HG03460 (cell line): Measurements from ENCODE around the gene PACRG.

Experiments used
- ATAC-seq: cut with Tn5 transposase; IDR thresholded peaks from one replicate; pipeline ENCODE4 v1.9.1; 2021; ENCODE audit not compliant: unreplicated experiment

Gene PACRG

DNA sequence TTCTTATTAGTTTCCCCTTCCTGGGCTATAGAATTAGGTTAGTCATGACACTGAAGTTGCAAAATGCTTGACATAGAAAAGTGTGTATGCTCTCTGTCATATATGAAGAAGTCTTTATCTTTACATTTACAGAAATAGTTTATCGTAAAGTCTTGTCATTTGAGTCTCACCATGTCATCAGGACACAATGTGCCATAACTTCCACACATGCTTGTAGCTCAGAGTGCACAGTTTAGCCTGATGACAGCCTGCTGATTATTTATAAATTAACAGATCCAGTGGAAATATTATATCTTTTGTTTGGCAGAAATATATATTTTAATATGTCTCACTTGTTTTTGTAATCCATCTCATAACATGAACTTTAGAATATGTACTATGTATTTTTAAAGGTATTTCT is 399.8 kb downstream of the PACRG start:
- ATAC-seq, result no peak

DNA sequence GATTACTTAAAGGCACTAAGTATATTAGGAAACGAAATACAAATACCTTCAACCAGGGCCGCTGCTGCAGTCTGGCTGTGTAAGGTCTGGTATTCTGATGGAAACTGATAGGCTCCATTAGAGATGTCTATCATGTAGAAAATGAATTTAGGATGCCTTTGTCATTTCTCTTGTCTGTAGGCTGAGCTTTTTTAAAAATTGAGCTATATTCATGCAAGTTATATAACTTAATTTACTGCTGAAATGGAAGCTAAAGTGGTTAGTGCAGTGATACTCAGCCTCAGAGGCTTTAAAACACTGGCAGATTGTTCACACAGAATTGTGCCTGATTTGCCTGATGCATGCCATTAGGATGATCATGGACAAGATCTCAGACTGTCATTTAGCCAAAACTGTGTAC is 400.6 kb downstream of the PACRG start:
- no peak for ATAC-seq

DNA sequence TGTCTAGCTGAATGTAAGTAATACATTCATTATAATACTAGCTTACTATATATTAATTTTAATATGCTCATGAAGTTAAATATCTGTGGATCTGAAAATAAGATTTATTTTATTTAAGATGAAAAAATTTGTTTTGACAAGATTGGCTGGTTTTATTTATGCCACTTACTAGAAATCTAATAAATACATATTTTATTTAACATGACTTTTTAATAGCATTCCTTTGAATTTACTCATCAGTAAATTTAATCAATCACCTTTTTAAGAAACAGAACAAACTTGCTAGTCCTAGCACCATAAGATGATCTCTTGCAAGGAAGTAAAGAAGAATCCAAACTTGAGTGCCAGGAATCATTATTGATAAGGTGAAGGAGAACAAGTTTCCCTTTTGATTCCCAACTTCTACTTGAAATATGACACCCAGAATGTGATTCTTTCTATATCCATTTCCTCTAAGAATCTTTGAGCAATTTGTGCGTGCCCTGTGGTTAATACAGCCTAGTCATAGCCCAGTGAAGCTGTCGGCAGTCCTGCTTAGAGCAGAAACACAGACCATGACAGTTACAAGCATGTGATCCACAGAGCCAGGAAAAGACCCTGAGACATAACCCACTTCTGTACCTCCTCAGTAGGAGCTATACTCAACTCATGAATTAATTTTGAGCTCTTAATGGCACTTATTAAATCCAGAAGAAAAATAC is 404.4 kb downstream of the PACRG start:
- no peak for ATAC-seq

DNA sequence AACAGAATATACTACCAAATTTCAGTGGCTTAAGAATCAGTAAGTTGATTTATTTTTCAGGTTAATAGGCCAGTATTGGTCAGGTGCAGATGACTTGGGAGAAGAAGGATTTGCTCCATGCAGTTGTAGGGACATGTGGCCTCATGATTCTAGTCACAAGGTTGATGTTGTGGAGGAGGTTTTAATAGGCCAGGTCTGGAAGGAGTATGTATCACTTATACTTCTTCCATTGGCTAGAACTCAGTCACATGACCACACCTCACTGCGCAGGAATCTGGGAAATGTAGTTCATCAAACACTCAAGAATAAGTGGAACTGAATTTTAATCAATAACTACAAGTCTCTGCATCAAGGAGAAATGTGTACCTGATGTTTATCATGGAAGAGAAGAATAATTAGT is 405.2 kb downstream of the PACRG start:
- ATAC-seq, result no peak

DNA sequence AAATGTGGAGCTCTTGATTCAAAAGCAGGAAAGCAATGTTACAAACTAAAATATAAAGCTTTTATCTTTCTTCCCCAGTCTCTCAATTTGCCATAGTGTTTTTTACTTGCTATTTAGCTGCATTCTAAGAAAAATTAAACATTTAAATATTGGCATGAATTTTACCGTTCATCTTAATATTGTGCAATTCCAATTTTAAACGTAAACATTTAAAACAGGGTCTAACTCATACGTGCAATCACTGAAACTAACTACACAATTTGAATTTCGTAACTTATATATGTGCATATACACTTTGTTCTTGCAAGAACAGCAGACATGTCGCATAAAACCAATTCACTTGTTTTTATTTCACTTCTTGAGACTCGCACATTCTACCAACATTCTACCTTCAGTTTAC is 405.9 kb downstream of the PACRG start:
- ATAC-seq, result no peak

DNA sequence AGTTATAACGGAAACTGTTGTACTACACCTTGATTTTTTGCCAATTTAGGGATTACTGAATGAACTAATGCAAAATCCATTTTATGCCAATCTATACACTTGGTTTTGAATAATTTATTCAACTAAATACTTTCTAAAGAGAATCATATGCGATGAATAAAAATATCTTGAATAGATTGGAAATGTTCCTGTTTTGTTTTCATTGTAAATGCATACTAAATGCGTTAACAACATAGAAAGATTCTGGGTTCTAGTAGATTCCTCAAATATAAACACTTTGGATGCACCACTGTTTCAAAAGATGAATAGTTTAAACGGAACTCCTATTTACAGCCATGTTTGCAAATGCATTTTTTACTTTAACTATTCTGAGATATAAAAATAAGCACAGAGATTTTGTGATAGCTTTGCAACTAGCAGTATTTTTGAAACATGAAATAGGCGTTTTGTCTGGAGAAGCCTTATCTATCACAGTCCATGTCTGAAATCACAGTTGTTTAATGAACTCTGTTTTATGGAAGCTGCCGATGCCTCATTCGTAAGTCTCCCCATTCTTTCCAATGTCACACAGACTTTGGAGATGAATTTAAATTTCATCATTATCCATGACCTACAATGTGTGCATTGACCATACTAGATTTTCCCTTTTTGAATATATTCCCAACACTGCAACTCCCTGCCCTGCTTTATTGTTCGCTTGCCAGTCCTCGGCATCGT is 409.1 kb downstream of the PACRG start:
- ATAC-seq, result no peak

DNA sequence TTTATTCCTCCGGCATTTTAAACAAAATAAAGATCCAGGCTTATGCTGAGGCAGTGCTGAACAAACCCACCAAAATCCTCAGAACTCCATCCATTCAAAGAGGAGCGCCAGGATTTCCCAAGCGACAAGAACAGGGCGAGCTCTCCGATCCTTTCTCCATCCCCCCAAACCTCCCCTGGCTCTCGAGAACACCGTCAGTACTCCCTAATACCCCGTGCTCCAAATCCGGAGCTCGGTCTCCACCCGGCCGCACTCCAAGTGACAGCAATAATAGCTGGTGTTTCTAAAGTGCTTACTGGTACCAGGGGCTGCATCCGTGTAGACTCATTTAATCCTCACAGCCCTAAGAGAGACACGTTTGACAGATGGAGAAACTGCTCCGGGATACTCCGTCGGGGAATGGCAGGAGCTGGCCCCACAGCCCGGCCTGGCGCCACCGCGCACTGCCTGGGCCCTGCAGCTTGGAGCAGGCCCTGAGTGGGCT is 409.7 kb downstream of the PACRG start:
- no peak for ATAC-seq

DNA sequence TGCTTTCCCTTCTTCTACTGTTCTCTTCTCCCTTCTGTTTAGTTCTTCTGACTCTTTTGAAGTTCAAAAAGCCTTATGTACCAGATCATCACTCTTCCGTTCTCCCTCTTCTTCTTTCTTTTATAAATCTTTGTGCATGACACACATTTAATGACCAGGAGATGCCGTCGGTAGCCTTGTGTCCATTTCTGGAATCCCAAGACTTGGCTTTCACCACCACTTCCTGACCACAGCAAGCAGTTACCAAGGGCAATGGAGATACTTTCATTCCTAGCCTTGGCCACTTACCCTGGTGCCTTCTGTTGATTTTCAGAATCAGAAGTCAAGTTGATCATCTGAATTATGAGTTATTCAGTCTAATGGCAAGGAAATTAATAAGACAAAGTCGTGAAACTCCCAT is 418.3 kb downstream of the PACRG start:
- no peak for ATAC-seq

DNA sequence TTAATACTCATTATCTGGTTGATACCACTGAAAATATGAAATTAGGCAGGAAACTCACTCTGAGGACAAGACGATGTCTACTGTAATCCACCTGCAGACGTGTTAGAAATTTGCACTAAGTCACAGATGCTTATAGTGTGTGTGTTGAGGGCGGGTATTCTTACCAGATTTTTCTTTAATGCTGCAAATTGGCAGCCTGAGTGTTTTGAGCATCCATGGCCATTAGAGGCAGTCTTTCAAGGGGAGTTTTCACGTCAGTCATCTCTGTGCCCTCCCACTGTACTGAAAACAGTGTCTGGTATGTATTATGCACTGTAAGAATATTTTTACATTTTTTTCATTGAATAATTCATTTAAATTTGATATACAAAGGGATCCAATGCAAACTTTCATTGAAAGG is 420.2 kb downstream of the PACRG start:
- no peak for ATAC-seq

DNA sequence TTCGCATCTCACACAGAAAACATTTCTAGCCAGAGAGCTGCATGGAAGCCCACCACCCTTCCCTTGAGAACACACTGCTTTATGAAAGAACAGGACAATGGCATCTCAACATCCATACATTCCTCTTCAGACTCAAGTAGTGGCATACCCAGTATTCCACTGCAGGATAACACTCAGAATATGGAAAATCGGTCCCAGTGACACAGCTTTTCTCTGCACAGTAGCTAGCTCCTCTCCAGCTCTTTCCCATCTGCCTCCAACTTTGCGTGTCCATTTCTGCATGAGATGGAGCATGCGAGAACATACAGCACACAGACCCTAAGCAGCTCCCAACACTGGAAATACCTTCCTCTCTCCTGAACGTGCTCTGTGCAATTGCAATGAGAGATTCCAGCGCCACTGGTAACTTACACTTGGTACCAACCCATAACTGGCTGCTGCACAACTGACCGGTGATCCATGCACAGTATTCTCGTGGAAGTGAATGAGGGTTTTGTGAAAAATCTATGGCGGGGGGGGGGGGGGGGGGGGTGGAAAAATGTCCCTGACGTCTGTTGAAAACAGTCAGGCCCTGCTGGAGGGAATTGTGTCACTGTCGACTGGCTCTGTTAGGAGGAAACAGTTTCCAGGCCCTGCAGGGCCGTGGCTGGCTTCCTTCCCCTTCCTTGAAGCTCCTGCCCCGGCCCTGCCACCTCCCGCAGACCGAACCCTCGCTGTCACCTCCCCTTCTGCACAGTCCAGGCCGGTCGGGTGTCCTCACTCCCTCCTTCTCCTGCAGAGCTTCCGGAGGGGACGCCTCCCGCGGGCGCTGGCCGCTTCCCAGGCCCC is 420.9 kb downstream of the PACRG start:
- no peak for ATAC-seq

DNA sequence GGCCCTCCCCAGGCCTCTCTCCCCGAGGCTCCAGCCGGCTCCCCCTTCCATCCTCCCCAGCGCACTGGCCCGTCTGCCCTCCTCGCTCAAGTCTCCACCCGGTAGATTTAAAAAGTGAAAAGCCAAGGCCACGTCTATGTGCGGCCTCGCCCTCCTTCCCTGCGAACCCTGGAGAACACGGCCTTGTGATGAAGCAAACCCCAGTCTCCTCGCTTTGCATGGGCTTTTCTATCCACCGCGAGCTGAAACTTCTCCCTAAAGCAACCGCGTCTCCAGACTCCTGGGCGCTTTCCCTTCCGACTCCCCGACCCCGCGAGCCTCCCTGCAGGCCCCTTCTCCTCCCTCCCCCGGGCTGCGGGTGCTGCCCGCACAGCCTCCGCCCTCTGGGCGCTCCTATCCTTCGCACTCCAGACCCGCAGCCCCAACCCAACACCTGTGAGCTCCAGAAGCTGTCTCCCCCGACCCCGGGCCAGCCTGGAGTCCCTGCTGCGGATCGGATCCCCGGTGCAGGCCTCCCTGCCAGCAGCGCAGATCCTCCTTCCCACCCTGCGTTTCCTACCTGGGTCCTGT is 421.6 kb downstream of the PACRG start:
- no peak for ATAC-seq

DNA sequence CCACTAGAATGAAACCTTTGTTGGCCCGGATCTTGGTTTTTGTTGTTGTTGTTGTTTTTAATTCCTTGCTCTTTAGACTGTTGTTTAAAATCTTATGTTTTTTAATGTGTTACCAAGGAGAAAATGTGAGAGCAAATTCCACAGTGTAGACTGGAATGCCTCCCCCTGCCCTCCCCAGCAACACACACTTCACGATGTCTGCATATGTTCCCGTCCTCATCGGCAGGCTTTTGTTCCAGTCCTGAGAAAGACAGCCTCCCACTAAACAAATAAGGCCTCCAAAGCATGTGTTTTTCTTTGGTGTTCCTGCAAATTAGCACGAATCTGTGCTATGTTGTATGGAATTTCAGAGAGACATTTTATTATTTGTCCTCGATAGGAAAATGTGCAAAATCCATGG is 423.4 kb downstream of the PACRG start:
- ATAC-seq, result no peak

DNA sequence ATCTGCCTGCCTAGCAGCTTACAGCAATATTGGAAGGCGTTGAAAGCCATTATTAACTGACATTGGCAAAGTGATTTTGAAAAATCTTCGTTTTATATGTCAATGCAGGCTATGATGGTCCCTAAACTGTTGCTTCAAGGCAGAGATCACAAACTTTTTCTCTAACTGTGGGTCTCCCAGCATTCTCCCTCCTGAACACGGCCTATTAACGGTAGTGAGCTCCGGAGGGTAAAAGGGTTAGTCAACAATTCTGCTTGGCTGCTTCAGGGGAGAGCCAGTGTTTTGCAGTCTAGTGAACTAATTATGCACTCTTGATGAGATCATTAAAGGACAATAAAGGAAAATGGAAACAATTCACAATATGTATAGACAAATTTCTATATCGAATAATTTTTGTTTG is 424.9 kb downstream of the PACRG start:
- no peak for ATAC-seq

DNA sequence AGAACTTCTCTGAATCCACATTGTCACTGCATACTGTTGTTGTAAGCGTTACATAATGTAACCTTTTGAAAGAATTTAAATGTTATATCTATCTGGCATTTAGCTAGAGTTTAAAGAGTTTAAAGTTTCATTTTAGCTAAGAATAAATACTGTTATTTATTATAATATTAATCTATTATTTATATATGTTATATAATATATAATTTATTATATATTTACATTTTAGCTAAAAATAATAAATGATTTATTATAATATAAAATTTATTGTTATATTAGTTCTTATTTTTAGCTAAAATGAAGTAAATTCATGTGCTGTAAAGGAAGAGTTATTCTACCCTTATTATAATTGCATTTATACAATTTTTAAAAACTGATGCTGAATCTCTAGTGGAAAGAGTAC is 431.3 kb downstream of the PACRG start:
- no peak for ATAC-seq

DNA sequence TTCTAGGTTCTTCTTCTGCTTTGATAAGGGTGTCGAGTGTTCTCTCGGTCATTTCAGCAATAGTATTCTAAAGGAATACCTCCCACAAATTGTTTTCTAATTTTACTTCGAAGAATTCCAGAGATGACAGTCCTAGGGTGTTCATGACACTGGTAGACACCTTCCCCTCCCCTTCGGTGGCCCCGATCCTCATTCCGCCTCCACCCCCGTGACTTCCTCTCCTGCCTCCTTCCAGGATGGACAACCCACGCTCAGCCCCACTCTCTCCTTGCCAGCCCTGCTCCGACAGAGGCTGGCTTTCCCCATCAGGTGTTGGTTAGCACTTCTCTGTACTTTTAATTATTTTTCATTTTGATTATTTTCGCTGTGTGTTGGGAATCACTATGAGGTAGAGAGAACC is 431.9 kb downstream of the PACRG start:
- ATAC-seq, result no peak

DNA sequence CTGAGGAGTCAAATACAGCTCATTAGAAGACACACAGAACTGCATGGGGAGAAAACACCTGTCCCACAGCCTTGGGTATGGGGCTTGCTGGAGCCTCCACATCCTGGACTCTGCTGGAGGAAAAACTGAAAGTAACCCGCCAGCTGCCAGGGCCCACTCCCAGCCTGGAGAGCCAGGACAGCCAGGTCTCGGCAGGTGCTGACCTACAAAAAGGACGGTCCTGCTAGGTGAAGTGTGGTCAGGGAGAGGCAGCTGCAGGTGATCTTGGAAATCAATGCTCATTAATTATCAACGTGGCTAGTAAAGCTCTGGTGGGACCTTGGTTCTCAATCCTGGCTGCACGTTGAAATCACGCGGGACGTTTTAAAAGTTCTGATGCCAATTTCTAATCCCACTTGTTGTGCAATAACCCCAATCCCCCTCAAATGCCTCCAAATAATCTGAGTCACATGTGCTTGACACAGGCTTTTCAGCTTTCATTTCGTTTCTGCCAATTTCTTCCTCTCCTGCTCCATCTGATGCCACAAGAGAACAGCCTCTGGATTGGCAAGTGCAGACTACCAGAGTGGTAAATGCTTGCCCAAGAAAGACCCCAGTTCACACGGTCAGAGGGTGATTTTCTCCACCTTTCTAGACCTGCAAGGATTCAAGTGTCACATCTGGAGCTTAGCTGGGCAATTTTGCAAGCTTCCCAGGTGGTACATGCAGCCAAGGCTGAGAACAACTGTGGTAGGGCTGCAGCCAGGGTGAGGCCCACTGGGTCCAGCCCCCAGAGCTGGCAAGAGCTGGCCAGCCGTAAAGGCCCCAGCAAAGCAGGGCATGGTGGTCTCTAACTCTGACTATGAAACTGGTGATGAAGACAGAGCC is 434.5 kb downstream of the PACRG start:
- ATAC-seq, result no peak

DNA sequence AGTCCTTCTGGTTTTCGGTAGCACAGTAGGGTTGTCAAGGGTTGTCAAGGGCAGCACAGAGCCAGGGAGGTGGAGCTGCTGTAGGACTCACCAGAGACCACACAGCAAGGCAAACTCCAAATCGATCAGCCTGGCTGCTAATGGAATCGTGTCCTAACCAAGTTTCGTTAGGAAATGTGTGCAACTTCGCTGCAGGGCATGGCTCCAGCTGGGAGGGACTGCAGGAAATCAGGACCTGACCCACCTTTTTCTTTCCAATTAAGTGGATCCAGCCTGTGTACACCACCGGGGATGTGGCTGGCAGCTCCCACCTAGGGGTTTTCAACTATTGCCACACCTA is 435.1 kb downstream of the PACRG start:
- ATAC-seq, result no peak

DNA sequence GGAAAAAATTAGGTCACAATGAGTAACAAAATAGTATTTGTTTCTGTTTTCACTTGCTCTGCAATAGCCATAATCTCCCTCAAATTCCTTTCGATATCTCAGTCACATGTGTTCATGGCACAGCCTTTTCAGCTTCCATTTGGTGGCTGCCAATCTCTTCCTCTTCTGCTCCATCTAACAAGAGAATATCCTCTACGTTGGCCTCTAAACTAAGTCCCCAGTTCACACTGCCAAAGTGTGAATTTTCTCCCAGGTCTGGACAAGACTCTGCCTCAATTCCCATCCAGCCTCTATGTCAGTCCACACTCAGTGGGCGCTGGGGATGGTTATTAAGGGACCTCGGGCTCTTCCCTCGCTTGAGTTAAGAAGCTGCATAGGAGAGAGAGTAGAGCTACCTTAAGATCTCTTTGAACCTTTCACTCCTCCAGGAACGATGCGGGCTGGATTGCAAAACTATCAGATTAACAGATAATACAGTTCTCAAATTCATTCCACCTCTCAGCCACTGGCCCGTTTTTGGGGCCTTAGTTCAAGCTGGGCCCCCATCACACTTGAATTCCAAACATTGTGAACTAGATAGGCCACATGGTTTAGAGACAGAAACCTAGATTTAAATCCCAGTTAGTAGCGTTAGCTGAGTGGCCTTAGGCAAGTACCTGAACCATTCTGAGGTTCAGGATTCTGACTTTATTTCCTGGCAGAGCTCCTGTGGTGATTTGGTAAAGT is 436.6 kb downstream of the PACRG start:
- ATAC-seq, result no peak

DNA sequence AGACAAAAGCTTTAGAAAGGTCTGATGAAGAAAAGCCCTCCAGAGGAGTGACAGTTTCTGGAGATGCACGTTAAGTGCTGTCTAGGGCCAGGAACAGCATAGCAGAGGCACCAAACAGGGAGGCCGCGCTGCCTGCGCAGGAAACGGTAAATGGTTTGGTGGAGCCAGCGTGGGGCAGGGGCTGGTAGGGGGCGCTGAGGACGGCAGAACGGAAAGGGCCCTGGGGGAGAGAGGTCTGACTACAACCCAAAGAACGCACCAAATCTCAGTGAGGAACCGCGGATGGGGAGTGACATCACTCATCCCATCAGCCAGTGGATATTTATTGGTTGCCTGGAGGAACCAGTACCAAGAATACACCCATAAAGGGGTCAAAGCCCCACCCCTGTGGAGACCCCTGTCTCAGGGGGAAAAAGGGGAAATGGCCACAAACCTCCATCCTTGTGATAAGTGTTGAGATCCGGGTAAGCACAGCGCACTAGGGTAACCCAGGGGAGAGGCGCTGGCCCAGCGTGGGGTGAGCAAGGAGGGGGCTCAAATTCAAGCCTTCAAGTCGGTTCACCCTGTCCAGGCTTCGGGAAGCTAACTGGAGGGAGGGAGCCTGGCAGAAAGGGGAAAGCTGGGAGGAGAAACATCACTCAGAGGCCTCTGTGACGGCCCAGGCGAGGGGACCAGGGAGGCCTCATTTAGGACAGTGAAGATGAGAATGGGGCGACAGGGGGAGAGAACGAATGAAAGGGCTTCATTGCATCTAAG is 437.6 kb downstream of the PACRG start:
- ATAC-seq, result no peak
